ENCODE results near the gene RHEB.

DNA sequence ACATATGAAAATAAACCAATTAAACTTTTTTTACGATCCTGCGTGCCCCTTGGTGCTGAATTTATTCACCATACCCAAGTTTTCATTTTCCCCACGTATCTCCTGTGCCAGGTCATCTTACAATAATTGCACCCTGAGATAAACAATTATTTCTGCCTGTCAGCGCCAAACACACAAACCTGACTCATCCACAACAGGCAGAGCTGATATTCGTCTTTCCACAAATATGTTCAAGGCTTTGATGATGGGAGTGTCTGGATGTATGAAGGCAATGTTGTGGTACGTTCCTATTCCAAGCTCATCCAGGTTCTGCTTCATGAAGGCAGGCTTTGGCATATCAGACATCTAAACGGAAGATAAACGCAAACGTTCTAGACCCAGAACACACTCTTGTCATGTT, 45.8 kb upstream of the RHEB start:
- TF ChIP-seq, protein P1, sequence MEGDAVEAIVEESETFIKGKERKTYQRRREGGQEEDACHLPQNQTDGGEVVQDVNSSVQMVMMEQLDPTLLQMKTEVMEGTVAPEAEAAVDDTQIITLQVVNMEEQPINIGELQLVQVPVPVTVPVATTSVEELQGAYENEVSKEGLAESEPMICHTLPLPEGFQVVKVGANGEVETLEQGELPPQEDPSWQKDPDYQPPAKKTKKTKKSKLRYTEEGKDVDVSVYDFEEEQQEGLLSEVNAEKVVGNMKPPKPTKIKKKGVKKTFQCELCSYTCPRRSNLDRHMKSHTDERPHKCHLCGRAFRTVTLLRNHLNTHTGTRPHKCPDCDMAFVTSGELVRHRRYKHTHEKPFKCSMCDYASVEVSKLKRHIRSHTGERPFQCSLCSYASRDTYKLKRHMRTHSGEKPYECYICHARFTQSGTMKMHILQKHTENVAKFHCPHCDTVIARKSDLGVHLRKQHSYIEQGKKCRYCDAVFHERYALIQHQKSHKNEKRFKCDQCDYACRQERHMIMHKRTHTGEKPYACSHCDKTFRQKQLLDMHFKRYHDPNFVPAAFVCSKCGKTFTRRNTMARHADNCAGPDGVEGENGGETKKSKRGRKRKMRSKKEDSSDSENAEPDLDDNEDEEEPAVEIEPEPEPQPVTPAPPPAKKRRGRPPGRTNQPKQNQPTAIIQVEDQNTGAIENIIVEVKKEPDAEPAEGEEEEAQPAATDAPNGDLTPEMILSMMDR (IDR thresholded peaks at IDR 0.05; ENCODE audit: insufficient read depth, low read depth, low read length) = no peak
- TF ChIP-seq EZH2 (IDR thresholded peaks at IDR 0.05; ENCODE audit: insufficient read depth, low read length) = no peak

Data from astrocyte (in vitro differentiated cells and primary cell).